Cardiac muscle cell (in vitro differentiated cells and primary cell): ENCODE results near the gene ERG. TPM values are rescaled to one million over a fixed set of nuclear protein-coding genes. Genes with fewer than 3 reads are reported as not detected.

Experiments used
- DNase-seq, 2 donors: peaks; one replicate each; pipeline versions ENCODE4 v3.0.0 to v3.0.0-alpha.2; 2010 to 2017; ENCODE audit warnings: low read depth in 1 of 2, low spot score in 1 of 2
- H3K27ac ChIP-seq: fragments of 200-600 bp; sonication (generic); 2 replicates; pipeline ENCODE4 v1.5.1; 2016
- H3K27me3 ChIP-seq: fragments of 200-600 bp; sonication (generic); 2 replicates; pipeline ENCODE4 v1.6.0; 2016; ENCODE audit warnings: control low read depth
- H3K36me3 ChIP-seq: fragments of 200-600 bp; sonication (generic); 2 replicates; pipeline ENCODE4 v1.5.1; 2016; ENCODE audit warnings: control low read depth
- H3K4me1 ChIP-seq: fragments of 200-600 bp; sonication (generic); 2 replicates; pipeline ENCODE4 v1.8.1; 2017; ENCODE audit warnings: low read depth, mild to moderate bottlenecking, mixed run types
- H3K4me3 ChIP-seq: fragments of 200-600 bp; sonication (generic); 2 replicates; pipeline ENCODE4 v1.5.1; 2016; ENCODE audit warnings: mild to moderate bottlenecking
- H3K9me3 ChIP-seq: fragments of 200-600 bp; sonication (generic); 2 replicates; pipeline ENCODE4 v1.5.1; 2017; ENCODE audit warnings: low read depth, mild to moderate bottlenecking, control low read depth
- CTCF ChIP-seq: IDR thresholded peaks from 2 replicates; pipeline ENCODE4 v1.5.1; 2012; ENCODE audit warnings: low read depth, mild to moderate bottlenecking, low read length
- polyA plus RNA-seq: library from polyadenylated mRNA; unstranded; fragments of >200 nt; fragmentation: Nextera tagmentation; extraction: Ambion mirVana; gene quantifications from 2 replicates; pipeline ENCODE4 v1.2.1, GENCODE V29; 2016
- total RNA-seq: library from RNA; depleted of rRNA; stranded (reverse); fragments of >200 nt; gene quantifications from 2 replicates; pipeline ENCODE4 v1.2.3, GENCODE V29; 2016

The ERG gene
- total and polyA plus RNA-seq, 2 experiments from 2014 or later = 1.5 TPM; not detected in 1

- no peaks in the 10 kb centered on the region for H3K27me3 ChIP-seq
- H3K36me3 ChIP-seq = no peaks in the 10 kb centered on the region
- no peak overlapping the region for H3K27ac ChIP-seq
- DNase-seq = no peak
- TF ChIP-seq CTCF = no peak
- H3K9me3 ChIP-seq = no peaks in the 10 kb centered on the region
- no peaks in the 10 kb centered on the region for H3K4me1 ChIP-seq
- H3K4me3 ChIP-seq = no peak overlapping the region
Measured at GRCh38 chr21:38354231-38354630, 144.0 kb downstream of the ERG start.

GRCh38 chr21:38352536-38353219 is 145.6 kb downstream of the ERG start:
- Histone ChIP-seq H3K27ac (no peak overlapping the region), H3K4me1 (no peaks in the 10 kb centered on the region), H3K36me3 (no peaks in the 10 kb centered on the region), H3K9me3 (no peaks in the 10 kb centered on the region), H3K4me3 (no peak overlapping the region), H3K27me3 (no peaks in the 10 kb centered on the region)
- DNase-seq = peak; percentile 68 to 80
- peak; percentile 84 for TF ChIP-seq CTCF

GRCh38 chr21:38351961-38352521 is 146.2 kb downstream of the ERG start:
- Histone ChIP-seq H3K27ac (no peak overlapping the region), H3K9me3 (no peaks in the 10 kb centered on the region), H3K4me1 (no peaks in the 10 kb centered on the region), H3K4me3 (no peak overlapping the region), H3K27me3 (no peaks in the 10 kb centered on the region), H3K36me3 (no peaks in the 10 kb centered on the region)
- DNase-seq = peak in 1 of 2 donors; percentile 75
- no peak for TF ChIP-seq CTCF

GRCh38 chr21:38351176-38351959 is 146.9 kb downstream of the ERG start:
- H3K9me3 ChIP-seq = no peaks in the 10 kb centered on the region
- no peak for DNase-seq
- no peak for TF ChIP-seq CTCF
- H3K4me1 ChIP-seq = no peaks in the 10 kb centered on the region
- H3K27me3 ChIP-seq = no peaks in the 10 kb centered on the region
- H3K4me3 ChIP-seq = no peak overlapping the region
- H3K27ac ChIP-seq = no peak overlapping the region
- H3K36me3 ChIP-seq = no peaks in the 10 kb centered on the region

GRCh38 chr21:38350684-38351083 is 147.6 kb downstream of the ERG start:
- no peaks in the 10 kb centered on the region for H3K4me1 ChIP-seq
- TF ChIP-seq CTCF = no peak
- H3K27ac ChIP-seq = no peak overlapping the region
- H3K27me3 ChIP-seq = no peaks in the 10 kb centered on the region
- H3K4me3 ChIP-seq = no peak overlapping the region
- H3K9me3 ChIP-seq = no peaks in the 10 kb centered on the region
- H3K36me3 ChIP-seq = no peaks in the 10 kb centered on the region
- DNase-seq = peak in 1 of 2 donors; percentile 55
